Stimulated activated CD8-positive, alpha-beta memory T cell treated with anti-CD3 and anti-CD28 coated beads, Interleukin-7, amount 100 ng/mL, for 4 hours (primary cell): ENCODE data around the gene BAZ1B.
"Not testable (repeated sequence)": the region's sequence is repeated elsewhere in the genome, so short reads cannot be mapped to it uniquely, and the experiment has no call there.

Source experiments
- DNase-seq, 2 donors: peaks; one replicate each; pipeline ENCODE4 v3.0.0-alpha.2; 2020; ENCODE audit warnings: low read depth in 2 of 2

BAZ1B gene

DNA sequence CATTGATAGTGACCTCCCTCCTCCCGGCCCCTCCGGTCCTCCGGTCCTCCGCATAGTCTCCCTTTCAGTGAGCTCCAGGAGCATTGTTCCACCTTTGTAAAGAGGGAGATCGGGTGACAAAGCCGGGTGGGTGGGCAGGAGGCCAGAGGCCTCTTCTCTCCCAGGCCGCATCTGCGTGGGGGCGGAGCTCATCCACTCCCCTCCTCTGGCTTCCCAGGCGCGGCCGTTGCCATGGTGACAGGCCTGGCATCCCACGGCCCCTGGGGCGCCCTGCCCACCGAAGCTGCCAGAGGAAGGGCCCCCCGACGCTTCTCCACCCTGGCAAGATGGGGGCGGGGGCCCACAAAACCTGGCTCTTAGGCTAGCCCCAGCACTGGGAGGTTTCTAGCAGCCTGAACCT is 92.9 kb downstream of the BAZ1B start:
- DNase-seq, result no peak

DNA sequence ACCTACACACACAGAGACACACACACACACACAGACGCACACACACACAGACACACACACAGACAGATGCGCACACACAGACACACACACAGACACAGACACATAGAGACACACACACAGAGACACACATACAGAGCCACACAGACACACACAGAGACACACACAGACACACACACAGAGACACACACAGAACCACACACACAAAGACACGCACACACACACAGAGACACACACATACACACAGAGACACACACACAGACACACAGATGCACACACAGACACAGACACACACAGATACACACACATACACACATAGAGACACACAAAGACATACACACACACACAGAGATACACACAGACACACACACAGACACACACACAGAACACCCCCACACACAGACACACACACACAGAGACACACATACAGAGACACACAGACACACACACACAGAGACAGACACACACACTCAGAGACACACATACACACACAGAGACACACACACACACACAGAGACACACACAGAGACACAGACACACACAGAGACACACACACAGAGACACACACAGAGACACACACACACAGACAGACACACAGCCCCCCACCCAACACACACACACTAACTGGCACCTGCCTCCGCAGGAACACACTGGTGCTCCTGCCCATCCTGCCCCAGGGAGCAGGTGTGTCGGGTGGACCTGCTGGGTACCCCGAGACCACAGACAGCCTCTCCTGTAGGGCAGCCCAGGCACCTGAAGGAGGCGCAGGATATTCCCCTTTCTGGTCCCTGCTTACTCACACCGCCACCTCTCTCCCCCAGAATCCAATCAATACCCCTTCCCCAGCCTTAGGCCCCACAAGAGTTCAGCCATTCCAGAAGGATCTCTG is 93.9 kb downstream of the BAZ1B start:
- DNase-seq, result no peak

DNA sequence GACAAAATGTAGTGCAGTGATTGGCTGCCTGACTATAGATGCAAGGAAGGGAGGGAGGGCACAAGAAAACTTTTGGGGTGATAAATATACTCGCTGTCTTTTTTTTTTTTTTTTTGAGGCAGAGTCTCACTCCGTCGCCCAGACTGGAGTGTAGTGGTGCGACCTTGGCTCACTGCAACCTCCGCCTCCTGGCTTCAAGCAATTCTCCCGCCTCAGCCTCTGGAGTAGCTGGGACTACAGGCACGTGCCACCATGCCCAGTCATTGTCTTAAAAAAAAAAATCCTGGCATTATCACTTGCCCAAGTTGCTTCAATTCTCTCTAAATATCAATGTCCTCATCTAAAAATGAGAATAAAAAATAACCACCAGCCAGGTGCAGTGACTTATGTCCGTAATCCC is 96.1 kb downstream of the BAZ1B start:
- DNase-seq, result no peak

DNA sequence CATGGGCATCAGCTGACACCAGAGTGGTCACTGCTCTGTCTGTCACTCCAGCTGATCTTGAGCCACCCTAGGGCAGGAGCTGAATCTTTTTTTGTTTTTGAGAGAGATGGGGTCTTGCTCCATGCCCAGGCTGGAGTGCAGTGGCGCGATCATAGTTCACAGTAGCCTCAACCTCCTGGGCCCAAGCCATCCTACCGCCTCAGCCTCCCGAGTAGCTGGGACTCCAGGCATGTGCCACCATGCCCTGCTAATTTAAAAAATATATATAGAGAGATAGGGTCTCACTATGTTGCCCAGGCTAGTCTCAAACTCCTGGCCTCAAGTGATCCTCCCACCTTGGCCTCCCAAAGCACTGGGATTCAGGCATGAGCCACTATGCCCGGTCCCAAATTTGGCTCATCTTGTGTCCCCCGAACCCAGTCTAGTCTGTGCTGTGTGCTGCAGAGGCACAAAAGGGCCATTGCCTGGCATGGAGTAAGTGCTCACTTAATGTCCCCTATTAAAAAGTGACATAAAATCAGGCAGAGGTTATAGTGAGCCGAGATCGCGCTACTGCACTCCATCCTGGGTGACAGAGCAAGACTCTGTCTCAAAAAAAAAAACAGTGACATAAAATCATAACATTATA is 96.6 kb downstream of the BAZ1B start:
- no peak for DNase-seq

DNA sequence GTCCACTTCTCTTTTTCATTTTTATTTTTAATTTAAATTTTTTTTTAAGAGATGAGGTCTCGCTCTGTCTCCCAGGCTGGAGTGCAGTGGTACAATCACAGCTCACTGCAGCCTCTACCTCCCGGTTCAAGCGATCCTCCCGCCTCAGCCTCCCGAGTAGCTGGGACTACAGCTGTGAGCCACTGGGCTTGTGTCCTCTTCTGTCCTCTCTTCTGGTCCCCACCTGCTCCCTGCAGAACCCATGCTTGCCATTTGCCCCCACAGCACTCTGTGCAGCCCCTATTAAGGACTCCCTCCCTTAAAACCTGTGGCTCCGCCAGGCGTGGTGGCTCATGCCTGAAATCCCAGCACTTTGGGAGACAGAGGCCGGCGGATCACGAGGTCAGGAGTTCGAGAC is 97.6 kb downstream of the BAZ1B start:
- DNase-seq, result no peak

DNA sequence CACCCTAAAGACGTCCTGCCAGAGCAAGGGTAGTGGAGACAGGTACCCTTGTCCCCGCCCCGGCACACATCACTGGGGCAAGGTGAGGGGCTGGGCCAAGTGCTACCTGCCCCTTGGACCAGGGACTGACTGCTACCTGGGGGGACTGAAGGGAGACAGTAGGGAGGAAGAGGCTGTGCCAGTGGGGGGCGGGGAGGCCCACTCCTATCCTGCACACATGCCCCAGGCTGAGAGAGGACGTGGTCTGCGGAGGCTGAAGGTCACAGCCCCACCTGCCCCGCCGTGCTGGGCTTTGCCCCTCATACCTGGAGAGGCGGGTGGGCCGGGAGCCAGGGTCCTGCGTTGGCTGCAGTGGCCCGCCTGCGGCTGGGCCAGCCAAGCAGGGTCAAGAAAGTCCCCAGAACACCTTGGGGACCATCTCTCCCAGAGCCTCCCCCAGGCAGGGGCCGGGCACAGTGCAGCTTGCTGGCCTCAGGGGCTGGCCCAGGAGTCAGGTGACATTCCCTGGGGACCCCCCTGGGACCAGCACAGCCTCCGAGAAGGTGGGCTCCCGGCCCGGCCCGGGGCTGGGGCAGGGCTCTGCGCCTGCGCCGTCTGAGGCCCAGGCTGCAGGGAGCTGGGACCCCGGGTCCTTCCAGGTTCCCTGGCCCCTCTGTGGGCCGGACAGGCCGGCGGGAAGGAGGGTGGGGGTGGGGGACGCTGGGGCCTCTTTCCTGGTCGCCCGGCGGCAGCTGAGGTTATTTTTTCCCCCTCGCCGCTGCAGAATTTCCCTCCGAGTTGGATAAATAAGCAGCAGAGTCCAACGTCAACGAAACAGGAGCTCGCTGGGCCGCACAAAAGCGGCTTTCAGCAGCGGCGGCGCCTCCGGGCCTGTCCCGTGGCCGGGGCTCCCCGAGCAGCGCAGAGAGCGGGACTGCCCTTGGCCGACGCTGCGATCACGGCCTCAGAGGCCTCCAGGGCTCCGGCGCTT is 98.3 kb downstream of the BAZ1B start:
- no peak for DNase-seq

DNA sequence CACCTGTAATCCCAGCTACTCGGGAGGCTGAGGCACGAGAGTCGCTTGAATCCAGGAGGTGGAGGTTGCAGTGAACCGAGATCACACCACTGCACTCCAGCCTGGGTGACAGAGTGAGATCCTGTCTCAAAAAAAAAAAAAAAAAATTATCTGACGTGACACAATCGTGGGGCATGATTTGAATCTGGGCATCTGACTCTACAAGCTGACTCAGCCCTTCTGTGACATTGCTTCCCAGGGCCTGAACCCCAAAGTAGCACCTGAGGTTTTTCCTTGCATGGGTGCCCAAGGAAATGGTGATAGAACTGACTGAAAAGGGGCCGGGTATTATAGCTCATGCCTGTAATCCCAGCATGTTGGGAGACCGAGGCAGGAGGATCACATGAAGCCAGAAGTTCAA is 101.5 kb downstream of the BAZ1B start:
- DNase-seq, result not testable (repeated sequence)

DNA sequence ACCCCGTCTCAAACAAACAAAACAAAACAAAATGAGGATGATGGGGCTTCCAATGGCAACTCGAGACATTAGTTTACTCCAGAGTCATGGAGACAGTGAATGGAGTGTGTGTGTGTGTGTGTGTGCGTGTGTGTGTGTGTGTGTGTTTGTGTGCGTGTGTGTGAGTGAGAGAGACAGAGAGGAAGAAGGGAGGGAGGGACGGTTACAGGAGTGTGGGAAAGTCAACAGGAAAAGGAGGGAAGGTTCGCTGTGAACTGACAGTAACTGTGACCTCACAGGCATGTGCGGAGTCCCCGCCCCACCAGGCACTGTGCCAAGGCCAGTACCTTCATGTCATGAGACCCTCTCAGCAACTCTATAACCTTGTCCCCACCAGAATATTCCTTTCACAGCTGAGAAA is 102.1 kb downstream of the BAZ1B start:
- not testable (repeated sequence) for DNase-seq

DNA sequence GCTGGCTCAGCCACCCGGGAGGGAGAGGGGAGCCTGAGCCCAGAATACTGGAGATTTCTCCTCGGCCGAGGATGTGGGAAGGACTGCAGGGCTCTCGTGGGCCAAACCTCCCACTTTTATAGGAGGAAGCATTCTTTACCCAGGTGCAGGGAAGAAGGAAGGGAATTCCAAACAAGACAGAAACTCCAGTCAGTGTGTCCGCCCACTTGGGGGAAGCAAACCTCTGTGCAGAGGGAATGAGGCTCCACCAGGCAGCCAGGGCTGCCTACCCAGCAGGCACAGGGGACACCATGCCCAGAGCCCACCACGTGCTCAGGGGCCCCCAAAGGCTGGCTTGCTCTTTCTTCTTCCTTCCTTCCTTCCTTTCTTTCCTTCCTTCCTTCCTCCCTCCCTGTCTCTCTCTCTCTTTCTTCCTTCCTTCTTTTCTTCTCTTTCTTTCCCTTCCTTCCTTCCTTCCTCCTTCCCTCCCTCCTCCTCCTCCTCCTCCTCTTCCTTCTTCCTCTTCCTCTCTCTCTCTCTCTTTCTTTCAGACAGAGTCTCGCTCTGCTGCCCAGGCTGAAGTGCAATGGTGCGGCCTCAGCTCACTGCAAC is 103.9 kb downstream of the BAZ1B start:
- no peak for DNase-seq

DNA sequence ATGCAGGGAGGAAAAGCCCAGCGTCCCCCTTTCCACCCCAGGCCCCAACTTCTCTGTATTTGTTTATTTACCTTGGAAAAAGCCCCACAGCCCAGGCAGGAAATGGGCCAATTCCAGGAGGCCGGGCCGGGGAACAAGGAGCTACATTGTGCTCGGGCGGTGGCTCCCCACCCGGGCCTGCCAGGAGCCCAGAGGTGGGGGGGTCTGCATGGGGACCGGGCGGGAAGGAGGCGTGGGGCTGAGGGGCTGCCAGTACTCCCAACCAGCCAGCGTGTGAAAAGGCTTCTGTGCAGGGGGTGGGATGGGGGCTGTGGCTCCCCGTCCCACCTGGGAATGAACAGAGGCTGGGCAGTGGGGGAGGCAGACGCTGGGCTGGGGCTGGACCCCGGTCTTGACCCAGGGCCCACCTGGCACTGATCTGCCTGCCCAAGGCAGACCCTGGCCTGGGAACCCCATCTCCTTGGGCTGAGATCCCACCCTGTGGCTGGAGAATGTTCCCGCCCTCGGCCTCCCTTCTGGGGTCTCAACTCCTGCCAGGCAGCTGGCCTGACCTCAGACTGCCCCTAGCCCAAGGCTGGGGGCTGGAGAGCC is 111.5 kb downstream of the BAZ1B start:
- DNase-seq, result not testable (repeated sequence)

DNA sequence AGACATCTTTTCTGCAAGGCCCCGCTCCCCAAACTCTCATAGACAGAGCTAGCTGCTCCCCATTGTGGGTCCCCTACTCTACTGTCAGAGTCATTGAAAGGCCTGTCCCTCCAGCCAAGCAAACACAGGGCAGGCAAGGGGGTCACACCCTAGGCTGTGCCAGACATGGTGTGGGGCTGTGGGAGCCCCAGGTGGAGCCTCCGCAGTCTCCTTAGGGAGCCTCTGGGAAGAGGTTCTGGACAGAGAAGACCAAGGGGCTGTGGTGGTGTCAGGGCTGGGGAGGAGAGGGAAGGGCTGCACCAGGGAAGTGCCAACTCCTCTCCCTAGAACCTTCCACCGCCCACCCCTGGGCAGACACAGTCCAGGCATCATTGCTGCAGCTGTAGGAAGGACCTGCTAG is 117.2 kb downstream of the BAZ1B start:
- not testable (repeated sequence) for DNase-seq

DNA sequence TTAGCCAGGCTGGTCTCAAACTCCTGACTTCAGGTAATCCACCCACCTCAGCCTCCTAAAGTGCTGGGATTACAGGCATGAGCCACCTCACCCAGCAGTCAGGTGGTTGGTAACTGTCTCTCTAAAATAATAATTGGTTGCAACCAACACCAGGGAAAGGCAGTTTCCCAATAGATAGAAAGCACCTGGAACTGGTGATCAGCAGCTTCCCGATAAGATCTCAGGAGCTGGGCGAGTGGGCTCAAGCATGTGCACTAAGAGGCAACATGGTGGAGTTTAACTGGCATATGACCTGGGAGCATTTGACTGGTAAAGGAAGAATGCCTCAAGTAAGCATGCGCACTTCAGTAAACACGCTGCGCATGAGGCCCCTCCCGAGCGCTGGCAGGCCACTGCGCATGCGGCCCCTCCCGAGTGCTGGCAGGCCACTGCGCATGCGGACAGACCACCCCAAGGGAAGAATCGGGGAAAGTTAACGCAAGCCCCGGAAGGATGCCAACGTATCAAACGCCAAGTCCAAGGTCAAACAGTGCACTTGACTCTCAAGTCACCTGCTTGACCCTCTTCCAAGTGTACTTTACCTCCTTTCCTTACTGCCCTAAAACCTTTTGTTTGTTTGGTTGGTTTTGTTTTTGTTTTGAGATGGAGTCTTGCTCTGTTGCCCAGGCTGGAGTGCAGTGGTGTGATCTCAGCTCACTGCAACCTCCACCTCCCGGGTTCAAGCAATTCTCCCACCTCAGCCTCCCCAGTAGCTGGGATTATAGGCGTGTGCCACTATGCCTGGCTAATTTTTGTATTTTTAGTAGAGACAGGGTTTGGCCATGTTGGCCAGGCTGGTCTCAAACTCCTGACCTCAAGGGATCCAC is 122.7 kb downstream of the BAZ1B start:
- peak; percentile 55 to 57 for DNase-seq

DNA sequence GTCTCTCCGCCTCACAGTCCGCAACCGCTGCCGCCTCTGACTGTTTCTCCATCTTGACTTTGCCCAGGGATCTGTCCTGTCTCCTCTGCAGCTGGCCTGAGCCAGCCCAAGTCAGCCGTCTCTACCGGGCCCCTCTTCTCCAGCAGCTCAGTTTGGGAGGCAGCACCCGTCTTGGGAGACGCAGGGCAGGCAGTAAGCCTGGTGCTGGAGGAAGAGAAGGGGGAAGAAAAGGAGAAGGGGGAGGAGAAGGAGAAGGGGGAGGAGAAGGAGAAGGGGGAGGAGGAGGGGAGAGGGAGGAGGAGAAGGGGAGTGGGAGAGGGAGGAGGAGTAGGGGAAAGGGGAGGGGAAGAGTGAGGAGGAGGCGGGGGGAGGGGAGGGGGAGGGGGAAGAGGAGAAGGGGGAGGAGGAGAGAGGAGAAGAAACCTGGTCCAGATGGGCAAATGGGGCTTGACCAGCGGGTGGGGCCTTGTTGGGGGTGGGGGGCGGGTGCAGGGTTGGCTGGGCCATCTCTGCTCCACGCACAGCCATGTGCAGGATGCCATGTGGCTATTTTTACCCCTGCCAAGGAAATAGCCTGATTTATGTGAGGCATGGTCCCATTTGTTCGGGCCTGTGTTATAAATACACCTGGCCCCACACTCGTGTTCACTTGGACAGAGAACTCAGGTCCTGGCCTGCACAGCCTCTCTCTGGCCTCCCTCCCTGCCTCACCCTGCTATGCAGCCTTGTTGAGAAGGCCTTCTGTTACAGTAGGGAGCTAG is 124.4 kb downstream of the BAZ1B start:
- no peak for DNase-seq

DNA sequence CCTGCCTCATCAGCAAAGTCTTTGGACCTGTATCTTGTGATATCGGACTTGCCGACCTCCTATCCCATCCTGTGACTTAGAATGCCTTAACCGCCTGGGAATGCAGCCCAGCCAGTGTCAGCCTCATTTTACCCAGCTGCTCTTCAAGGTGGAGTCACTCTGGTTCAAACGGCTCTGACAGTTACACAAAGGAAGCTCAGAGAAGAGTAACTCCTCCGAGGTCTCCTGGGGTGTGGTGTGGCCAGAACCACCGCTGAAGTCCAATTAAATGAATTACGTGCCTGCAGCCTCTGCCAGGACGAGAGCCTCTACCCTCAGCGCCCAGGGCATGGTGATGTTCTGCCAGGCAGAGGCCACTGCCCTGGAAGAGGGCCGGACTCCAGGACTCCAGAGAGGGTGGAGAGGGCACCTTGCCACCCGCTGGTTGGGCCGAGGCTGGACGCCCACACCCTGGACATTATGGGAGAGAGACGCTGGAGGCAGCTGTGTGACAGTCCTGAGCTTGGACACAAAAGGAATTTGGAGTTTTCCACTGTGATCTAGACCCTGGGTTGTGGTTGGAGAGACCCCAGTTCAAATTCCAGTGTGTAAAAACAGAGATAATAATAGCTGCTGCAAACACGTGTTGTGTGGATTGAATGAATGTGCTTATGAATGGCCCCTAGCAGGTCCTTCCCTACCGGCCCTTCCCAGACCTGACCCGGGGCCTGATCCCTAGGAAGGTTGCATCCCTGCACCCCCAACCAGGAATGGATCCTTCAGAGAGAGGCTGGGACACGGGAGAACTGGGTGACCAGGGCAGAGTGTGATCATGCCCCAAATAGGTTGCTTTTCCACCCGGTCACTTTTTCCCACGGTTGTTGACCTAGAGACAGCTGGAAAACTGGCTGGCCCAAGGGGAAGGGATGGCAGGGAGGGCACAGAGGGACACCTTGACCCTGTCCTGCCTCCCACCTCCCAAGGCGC is 126.3 kb downstream of the BAZ1B start:
- DNase-seq, result no peak

DNA sequence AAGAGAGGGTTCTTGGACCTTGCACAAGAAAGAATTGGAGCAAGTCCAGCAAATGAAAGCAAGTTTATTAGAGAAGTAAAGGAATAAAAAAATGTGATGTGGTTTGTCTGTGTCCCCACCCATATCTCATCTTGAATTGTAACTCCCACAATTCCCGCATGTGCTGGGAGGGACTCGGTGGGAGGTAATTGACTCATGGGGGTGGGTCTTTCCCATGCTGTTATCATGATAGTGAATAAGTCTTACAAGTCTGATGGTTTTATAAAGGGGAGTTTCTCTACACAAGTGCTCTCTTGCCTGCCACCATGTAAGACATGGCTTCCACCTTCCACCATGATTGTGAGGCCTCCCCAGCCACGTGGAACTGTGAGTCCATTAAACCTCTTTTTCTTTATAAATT is 127.7 kb downstream of the BAZ1B start:
- DNase-seq, result no peak

DNA sequence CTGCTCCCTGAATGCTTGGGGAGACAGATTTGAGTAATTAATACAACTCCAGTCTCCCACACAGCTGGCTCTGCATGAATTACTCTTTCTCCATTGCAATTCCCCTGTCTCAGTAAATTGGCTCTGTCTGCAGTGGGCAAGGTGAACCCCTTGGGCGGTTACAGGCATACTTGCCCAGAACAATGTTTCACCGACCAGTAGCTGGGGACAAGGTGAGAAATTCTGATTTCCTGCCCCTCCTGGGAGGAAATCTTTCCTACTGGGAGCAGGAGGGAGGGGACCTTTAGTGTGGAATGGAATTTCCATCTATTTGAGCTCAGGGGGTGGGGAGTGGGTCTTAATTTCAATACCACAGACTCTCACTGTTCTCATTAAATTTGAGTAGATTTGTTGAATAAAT is 130.7 kb downstream of the BAZ1B start:
- DNase-seq, result no peak
